GM08714 (cell line): ENCODE results near the gene BCL6B.
A peak's percentile ranks its signal among the peaks of the same experiment; 100 is the strongest.

Experiments
- H3K4me3 ChIP-seq: fragments of 200-500 bp; sonication (Bioruptor generic); 2 replicates; pipeline ENCODE4 v1.5.1; 2014; ENCODE audit warnings: mild to moderate bottlenecking, low read length, inconsistent platforms
- ZNF274 ChIP-seq: IDR thresholded peaks from 2 replicates; pipeline ENCODE4 v1.6.1; 2012; ENCODE audit warnings: mild to moderate bottlenecking, low read depth, low read length

BCL6B gene

DNA sequence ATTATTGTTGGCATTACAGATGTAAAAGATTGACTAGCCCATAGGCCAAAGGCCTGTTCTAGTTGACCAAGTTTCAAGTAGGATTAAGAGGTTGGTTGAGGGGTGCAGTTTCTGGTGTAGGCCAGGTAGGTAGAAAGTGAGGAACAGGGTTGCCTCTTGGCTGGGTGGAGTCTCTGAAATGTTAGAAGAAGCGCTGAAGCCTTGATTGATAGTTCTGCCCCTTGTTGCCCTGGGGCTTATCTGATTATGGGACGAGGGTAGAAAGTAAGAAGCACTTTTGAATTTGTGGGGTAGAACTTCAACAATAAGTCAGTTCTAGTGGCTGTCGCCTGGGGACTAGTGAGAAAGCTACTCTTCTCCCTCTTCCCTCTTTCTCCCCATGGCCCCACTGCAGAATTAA, 6.2 kb downstream of the BCL6B start:
- H3K4me3 ChIP-seq = no peak overlapping the region
- TF ChIP-seq ZNF274 = no peak

DNA sequence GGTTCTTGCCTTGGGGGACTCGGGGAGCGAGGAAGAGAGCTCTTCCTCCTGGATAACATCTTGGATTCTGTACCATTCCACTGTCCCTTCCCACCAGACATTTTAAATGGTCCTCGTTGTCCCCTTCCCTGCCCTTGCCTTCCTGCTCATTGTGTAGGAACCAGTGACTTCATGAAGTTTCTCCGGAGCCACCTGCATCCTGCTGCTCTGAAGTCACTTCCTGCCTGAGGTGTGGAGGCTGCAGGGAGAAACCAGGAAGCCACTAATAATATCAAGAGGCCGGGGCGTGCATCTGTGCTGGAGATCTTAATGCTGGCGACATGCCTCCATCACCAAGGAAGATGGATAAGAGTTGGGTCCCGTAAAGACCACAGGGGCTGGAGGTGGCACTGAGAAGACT, 6.8 kb downstream of the BCL6B start:
- TF ChIP-seq ZNF274 = no peak
- H3K4me3 ChIP-seq = no peak overlapping the region; the same call in 1 of the 2 replicates

DNA sequence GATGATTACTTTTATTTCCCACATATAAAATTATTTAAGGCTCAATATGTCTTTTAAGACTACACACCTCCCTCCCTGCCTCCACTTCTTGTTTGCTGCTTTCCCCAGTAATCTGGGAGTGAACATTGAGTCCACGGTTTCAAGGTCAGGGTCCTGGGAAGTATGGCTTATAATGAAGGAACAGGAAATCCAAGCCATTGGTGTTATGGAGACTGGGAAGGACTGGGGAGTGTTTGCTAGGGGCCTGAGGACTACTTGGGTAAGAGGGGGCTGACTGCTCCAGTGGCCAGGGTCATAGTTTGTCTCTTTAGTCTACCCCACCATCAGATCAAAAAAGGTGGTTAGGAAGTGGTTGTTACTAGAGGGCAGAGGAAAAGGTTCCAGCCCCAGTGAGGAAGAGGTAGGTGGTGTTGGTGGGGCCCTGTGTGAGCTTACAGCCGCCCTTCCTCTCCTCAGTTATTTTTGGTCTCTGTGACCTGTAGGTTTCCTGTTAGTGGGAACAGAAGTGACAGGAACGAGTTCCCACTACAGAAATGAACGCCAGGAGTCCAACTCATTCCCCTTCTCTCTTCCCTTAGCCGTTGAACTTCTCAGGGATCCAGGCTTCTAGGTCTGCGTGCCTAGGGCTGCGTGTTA, 12.2 kb downstream of the BCL6B start:
- H3K4me3 ChIP-seq = peak overlapping the region; percentile 81
- no peak for TF ChIP-seq ZNF274

GRCh38 chr17:7035591-7036368, 12.9 kb downstream of the BCL6B start, which contains the start of gene SLC16A13:
TSS of gene SLC16A13 (plus strand) at chr17:7036015. CDS start at chr17:7036383, 368 bp downstream.
- H3K4me3 ChIP-seq = peak within 1 kb of the TSS; percentile 81
- no peak for TF ChIP-seq ZNF274

GRCh38 chr17:7038025-7038862, 15.4 kb downstream of the BCL6B start:
- H3K4me3 ChIP-seq = no peak overlapping the region
- TF ChIP-seq ZNF274 = no peak

DNA sequence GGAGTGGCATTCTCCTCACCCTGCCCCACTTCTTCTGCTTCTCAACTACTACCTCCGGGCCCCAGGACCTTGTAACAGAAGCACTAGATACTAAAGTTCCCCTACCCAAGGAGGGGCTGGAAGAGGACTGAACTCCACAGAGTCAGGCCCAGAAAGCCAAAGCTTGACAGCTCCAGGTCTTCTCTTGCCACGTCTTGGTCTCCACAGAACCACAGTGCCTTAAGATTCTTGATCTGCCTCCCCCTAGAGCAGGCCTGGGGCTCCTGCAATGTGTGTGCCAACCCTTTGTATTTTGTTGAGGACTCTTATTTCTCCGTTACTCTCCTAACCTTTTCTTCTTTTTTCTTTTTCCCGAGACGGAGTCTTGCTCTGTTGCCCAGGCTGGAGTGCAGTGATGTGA, 17.0 kb downstream of the BCL6B start:
- H3K4me3 ChIP-seq = no peak overlapping the region
- no peak for TF ChIP-seq ZNF274

DNA sequence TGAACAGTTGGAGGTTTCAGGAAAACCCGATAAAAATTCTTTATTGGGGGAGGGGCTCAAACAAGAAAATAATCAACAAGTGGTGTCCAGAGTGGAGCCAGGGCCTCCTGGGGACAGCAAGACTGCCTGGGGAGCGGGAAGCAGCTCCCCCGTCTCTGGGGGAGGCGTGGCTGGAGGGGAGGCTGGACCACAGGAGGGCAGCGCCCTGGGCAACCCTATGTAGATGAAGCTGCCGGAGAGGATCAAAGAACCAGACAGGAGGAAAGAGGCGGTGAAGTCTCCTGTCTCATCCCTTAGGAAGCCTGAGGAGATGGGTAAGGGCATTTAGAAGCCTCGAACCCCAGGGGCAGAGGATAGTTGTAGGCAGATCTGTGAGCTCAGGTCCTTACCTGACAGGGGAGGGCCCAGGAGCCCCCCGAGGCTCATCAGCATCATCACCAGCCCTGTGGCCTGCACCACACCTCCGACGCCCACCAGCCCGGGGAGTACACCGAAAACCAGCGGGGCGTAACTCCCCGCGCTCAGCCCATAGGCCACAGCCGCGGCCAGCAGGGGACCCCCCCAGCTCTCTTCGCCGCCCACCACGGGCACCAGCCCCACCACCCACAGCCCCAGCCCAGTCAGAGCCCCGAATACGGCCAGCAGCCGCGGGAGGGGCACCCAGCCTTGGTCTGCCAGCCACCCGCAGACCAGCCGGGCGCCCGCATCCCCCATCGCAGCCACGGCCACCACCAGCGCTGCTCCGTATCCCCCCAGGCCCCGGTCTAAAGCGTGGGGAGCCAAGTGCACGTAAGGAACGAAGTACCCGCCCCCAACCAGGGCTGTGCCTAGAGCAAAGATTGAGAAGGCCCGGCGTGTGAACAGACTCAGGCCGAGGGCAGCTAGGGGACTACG, 19.0 kb downstream of the BCL6B start:
- no peak for TF ChIP-seq ZNF274
- H3K4me3 ChIP-seq = no peak overlapping the region; the same call in 1 of the 2 replicates

GRCh38 chr17:7042501-7043181, 19.8 kb downstream of the BCL6B start:
- no peak overlapping the region; the same call in 1 of the 2 replicates for H3K4me3 ChIP-seq
- TF ChIP-seq ZNF274 = no peak

DNA sequence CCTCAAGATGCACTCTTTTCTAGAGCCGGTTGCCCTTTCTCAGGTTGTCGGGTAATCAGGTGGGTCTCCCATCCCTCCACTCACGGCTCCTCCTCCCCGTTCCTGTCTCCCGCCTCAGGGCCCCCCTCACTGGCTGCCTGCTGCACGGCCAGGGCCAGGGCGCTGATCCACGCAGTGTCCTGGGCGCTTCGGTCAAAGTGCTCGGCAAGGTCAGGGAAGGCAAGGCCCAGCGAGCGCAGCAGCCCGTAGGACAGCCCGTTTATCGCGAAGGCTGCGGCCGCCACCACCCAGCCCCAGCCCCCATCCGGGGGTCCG, 20.3 kb downstream of the BCL6B start:
- H3K4me3 ChIP-seq = peak overlapping the region; percentile 3; the same call in 1 of the 2 replicates
- no peak for TF ChIP-seq ZNF274

DNA sequence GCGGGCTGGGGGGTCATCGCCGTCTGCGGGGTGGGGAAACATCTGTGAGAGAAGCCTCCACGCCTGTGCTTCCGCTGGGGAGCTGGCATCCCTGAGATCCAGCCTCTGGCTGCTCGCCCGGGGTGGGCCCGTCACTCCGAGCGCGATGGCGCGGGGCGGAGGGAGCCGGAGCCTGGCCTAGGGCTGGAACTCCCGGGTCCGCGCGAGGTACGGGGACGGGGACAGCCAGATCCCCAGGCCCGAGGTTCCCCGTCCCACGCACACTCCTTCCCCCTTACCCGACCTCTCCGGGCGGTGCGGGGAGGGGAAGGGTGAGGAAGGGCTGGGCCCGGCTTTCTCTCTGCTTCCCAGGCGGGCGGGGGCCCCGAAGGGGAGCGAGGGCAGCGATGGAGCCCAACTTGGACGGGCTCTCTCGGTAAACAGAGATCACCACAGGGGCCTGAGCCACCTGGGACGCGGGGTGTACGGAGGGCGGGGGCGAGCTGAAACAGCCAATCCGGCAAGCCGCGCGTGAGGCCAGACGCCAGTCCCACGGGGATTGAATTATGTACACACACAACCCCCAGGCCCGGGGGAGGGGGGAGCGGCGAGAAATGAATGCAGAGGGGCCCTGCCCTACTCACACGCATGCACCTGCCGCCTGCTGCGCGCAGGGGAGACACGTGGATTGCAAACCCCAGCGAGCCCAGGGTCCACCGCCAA, 20.8 kb downstream of the BCL6B start, which contains the start of gene SLC16A11:
Gene SLC16A11 (minus strand): TSS at position 596 of the 702 bp plus-strand sequence. CDS start 579 bp downstream, at position 17.
- H3K4me3 ChIP-seq = peak within 1 kb of the TSS; percentile 24; the same call in 1 of the 2 replicates
- no peak for TF ChIP-seq ZNF274

- H3K4me3 ChIP-seq = no peak overlapping the region; the same call in 1 of the 2 replicates
- no peak for TF ChIP-seq ZNF274
These were observed 22.8 kb downstream of the BCL6B start for GRCh38 chr17:7045492-7046126.

- H3K4me3 ChIP-seq = peak overlapping the region; percentile 48; the same call in 1 of the 2 replicates
- TF ChIP-seq ZNF274 = no peak
These were observed 23.4 kb downstream of the BCL6B start for GRCh38 chr17:7046127-7046724.

- peak overlapping the region; percentile 48; the same call in 1 of the 2 replicates for H3K4me3 ChIP-seq
These were observed 24.0 kb downstream of the BCL6B start for GRCh38 chr17:7046725-7047397.
